Epithelial cell of esophagus (primary cell): Measurements from ENCODE around the gene PALLD.

Source experiments
- DNase-seq: peaks from one replicate; pipeline ENCODE4 v3.0.0; 2010; ENCODE audit warnings: low read depth
- H3K4me3 ChIP-seq: 2 replicates; pipeline ENCODE4 v1.5.1; 2011; ENCODE audit warnings: mild to moderate bottlenecking, low read length, control low read depth
- TF ChIP-seq, protein P1 (sequence below): IDR thresholded peaks from 2 replicates; pipeline ENCODE4 v1.5.1; 2011; ENCODE audit warnings: low read depth, mild to moderate bottlenecking, low read length, control low read depth, inconsistent platforms; ENCODE audit not compliant: insufficient read depth; ENCODE audit errors: missing control alignments

The PALLD gene

GRCh38 chr4:168630445-168631187 lies 133.8 kb downstream of the PALLD start:
- peak; percentile 85 for DNase-seq
- H3K4me3 ChIP-seq: peak overlapping the region; percentile 64
- TF ChIP-seq, protein P1, sequence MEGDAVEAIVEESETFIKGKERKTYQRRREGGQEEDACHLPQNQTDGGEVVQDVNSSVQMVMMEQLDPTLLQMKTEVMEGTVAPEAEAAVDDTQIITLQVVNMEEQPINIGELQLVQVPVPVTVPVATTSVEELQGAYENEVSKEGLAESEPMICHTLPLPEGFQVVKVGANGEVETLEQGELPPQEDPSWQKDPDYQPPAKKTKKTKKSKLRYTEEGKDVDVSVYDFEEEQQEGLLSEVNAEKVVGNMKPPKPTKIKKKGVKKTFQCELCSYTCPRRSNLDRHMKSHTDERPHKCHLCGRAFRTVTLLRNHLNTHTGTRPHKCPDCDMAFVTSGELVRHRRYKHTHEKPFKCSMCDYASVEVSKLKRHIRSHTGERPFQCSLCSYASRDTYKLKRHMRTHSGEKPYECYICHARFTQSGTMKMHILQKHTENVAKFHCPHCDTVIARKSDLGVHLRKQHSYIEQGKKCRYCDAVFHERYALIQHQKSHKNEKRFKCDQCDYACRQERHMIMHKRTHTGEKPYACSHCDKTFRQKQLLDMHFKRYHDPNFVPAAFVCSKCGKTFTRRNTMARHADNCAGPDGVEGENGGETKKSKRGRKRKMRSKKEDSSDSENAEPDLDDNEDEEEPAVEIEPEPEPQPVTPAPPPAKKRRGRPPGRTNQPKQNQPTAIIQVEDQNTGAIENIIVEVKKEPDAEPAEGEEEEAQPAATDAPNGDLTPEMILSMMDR: no peak

- DNase-seq: peak; percentile 73
- H3K4me3 ChIP-seq: peak overlapping the region; percentile 64
- TF ChIP-seq, protein P1: peak; percentile 18
These were observed 134.7 kb downstream of the PALLD start for GRCh38 chr4:168631241-168632162.

- TF ChIP-seq, protein P1: no peak
- peak overlapping the region; percentile 64 for H3K4me3 ChIP-seq
- no peak for DNase-seq
These were observed 135.5 kb downstream of the PALLD start for GRCh38 chr4:168632301-168632725.

DNA sequence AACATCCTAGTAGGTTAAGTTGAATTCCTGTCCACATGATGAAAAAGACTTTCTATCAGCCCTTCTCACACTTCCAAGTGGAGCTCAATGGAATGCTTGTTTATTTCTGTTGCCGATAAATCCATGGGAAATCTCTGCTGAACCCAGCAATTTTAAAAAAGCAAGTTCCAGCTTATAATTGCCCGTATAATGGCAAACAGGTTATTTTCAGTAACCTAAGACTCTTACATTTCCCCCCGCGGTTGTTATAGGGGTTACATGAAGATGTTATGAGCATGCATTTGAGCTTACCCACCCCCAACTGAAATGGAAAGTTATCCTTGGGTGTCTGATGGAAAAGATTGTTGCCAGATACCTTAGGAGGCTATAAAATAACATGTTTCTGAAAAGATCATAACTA lies 136.2 kb downstream of the PALLD start:
- DNase-seq: no peak
- TF ChIP-seq, protein P1: no peak
- no peak overlapping the region for H3K4me3 ChIP-seq

DNA sequence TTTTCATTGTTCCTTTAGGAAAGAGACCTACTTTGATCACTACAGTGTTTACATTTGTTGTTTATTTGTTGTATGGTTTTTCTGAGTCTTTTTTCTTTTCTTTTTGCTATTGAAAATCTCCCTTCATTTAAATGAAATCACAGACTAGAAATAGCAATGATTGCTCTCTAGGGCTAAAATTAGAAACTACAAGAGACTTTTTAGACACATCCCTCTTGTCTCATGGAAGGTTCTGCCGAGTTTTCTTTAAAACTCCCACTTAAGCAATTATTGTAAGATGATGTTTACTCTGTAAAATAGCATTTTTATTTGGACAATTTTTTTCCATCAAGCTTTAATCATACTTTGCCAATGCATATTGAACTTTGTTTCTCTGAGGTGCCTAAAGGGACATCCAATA lies 136.6 kb downstream of the PALLD start:
- H3K4me3 ChIP-seq: no peak overlapping the region
- TF ChIP-seq, protein P1: no peak

GRCh38 chr4:168634276-168634802 lies 137.5 kb downstream of the PALLD start:
- TF ChIP-seq, protein P1: no peak
- H3K4me3 ChIP-seq: no peak overlapping the region
- DNase-seq: peak; percentile 57

More for the DNA sequence above, 136.6 kb downstream of the PALLD start:
- no peak for DNase-seq
